ENCODE data around the gene LCP1. TPM values are rescaled to one million over a fixed set of nuclear protein-coding genes. Genes with fewer than 3 reads are reported as not detected.
A peak's percentile ranks its signal among the peaks of the same experiment; 100 is the strongest.

The LCP1 gene
- total RNA-seq, 1 donor from 2014 or later: 758 TPM

DNA sequence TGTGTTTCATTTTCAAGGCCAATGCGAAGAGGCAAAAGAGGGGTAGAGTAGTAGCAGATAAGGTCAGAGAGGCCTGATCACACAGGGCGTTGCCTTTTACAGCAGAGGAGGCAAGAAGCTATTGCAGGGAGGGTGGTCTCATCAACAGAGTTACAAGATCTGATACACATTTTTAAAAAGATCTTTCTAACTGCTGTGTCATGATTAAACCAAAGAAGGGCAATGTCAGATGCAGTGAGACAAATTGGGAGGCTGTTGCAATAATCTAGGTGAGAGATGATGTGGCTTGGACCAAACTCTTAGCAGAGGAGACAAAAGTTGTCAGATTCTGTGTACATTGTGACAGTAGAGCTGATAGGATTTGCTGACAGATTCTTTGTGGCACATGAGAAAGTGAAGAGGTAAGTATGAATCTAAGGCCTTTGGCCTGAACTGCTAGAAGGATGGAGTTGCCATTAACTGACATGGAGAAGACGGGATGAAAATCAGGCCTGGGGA, 16.8 kb upstream of the LCP1 start:
- H3K27ac Mint-ChIP-seq: no peak overlapping the region
- peaks cover 12% of the 10 kb centered on the region for H3K9me3 Mint-ChIP-seq

GRCh38 chr13:46197299-46198048, 15.5 kb upstream of the LCP1 start:
- no peaks in the 10 kb centered on the region for H3K36me3 Mint-ChIP-seq (ENCODE audit: low read depth)
- H3K27me3 Mint-ChIP-seq: no peaks in the 10 kb centered on the region
- peaks cover 12% of the 10 kb centered on the region for H3K9me3 Mint-ChIP-seq
- H3K27ac Mint-ChIP-seq: no peak overlapping the region
- peaks cover 20% of the 10 kb centered on the region for H3K4me1 Mint-ChIP-seq
- no peak for DNase-seq
- intact Hi-C loops (cut with micrococcal nuclease): no loop called here
- H3K4me3 Mint-ChIP-seq: no peak overlapping the region

More for the DNA sequence above, 16.8 kb upstream of the LCP1 start:
- Mint-ChIP-seq H3K4me1 (peaks cover 30% of the 10 kb centered on the region), H3K27me3 (no peaks in the 10 kb centered on the region), H3K4me3 (no peak overlapping the region), H3K36me3 (ENCODE audit: low read depth) (no peaks in the 10 kb centered on the region)
- DNase-seq: no peak
- intact Hi-C loops (cut with micrococcal nuclease): no loop called here

DNA sequence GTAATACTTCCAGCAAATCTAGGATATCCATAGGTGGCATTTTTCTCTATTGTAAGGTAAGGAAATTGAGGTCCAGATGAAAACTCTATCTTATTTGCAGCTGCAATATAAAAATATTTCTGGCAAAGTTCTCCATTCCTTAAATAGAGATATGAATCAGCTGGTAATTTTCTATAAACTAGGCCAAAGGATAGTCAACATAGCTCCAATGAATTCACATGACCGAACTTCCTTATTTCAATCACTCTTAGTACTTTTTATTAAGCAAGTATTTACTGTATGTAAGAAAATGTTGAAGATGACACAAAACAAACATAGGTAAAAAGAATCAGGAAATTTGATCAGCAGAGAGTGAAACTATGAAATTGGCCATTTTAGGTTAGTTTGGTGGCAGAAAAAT, 13.0 kb upstream of the LCP1 start:
- Mint-ChIP-seq H3K36me3 (ENCODE audit: low read depth) (peaks cover 2% of the 10 kb centered on the region), H3K4me3 (no peak overlapping the region), H3K4me1 (peaks cover 5% of the 10 kb centered on the region), H3K9me3 (peaks cover 16% of the 10 kb centered on the region), H3K27ac (no peak overlapping the region), H3K27me3 (peaks cover 4% of the 10 kb centered on the region)
- intact Hi-C loops (cut with micrococcal nuclease): no loop called here
- DNase-seq: no peak

GRCh38 chr13:46192412-46192811, 10.4 kb upstream of the LCP1 start:
- H3K4me3 Mint-ChIP-seq: no peak overlapping the region
- intact Hi-C loops (cut with micrococcal nuclease): no loop called here
- H3K4me1 Mint-ChIP-seq: peaks cover under 1% of the 10 kb centered on the region
- H3K27ac Mint-ChIP-seq: no peak overlapping the region
- peaks cover 2% of the 10 kb centered on the region for H3K36me3 Mint-ChIP-seq (ENCODE audit: low read depth)
- no peak for DNase-seq
- H3K27me3 Mint-ChIP-seq: peaks cover 4% of the 10 kb centered on the region
- H3K9me3 Mint-ChIP-seq: peaks cover 14% of the 10 kb centered on the region

GRCh38 chr13:46185634-46186033, 3.7 kb upstream of the LCP1 start:
- peaks cover 7% of the 10 kb centered on the region for H3K36me3 Mint-ChIP-seq (ENCODE audit: low read depth)
- intact Hi-C loops (cut with micrococcal nuclease): no loop called here
- DNase-seq: no peak
- peak overlapping the region; percentile 98 for H3K27ac Mint-ChIP-seq
- peaks cover 36% of the 10 kb centered on the region for H3K4me1 Mint-ChIP-seq
- peaks cover 6% of the 10 kb centered on the region for H3K9me3 Mint-ChIP-seq
- no peak overlapping the region for H3K4me3 Mint-ChIP-seq
- no peaks in the 10 kb centered on the region for H3K27me3 Mint-ChIP-seq

- DNase-seq: peak; percentile 92
- no peaks in the 10 kb centered on the region for H3K9me3 Mint-ChIP-seq
- intact Hi-C loops (cut with micrococcal nuclease): loop anchor here (1.0 to 5.0 kb wide), 5 partner anchors 24 to 842 kb away; partner anchors contain the start of genes LRCH1 and TPT1
- peak overlapping the region; percentile 94 for H3K4me3 Mint-ChIP-seq
- peaks cover 43% of the 10 kb centered on the region for H3K4me1 Mint-ChIP-seq
- H3K36me3 Mint-ChIP-seq (ENCODE audit: low read depth): peaks cover 18% of the 10 kb centered on the region
- H3K27me3 Mint-ChIP-seq: peaks cover 1% of the 10 kb centered on the region
- H3K27ac Mint-ChIP-seq: peak overlapping the region; percentile 98
Measured at GRCh38 chr13:46184277-46184699, 2.3 kb upstream of the LCP1 start.

DNA sequence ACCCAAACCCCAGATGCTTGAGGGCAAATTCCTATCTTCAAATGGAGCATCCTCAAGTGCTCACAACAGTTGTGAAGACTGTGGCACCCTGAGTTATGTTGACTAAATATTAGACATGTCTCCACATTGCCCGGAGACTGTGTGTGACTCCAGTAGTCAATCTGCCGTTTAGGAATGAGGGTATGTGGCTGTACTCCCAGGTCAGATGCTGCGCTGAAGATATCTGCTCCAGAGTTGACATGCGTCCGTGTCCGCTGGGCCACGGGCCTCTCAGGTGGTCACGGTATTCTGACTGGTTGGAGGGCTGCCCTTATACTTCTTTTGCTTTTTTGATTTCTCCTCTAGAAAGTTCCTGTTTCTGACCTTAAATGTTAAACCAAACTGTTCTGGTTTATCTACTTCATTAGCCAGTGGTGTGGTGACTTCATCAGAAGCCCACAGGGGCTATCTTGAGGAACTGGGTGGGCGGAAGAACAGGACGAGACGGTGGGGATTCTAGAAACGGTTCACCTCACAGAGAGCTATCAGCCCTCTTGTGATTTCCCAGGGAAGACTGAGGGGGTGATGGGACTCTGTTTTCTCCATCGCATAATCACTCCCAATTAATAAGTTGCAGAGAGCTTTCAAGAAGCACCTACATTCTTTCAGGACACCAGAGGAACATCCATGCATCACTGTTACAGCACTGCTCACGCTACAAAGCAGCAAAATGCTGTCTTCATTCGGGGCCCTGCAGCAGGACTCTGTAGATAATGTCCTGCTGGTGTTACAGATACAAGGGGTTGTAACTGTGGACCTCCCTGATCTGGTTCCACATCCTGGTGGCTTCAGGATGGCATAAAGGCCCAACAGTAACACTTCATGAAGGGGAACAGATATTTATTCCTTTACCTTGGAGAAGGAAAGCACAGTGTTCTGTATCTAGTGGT, 1.3 kb upstream of the LCP1 start:
- H3K9me3 Mint-ChIP-seq: no peaks in the 10 kb centered on the region
- H3K4me3 Mint-ChIP-seq: peak overlapping the region; percentile 94
- H3K27me3 Mint-ChIP-seq: peaks cover 1% of the 10 kb centered on the region
- H3K4me1 Mint-ChIP-seq: peaks cover 46% of the 10 kb centered on the region
- peak overlapping the region; percentile 98 for H3K27ac Mint-ChIP-seq
- peaks cover 22% of the 10 kb centered on the region for H3K36me3 Mint-ChIP-seq (ENCODE audit: low read depth)
- intact Hi-C loops (cut with micrococcal nuclease): loop anchor here (2.0 to 5.0 kb wide), 7 partner anchors 20 to 841 kb away; partner anchors contain the start of genes LRCH1, TPT1 and ZC3H13
- DNase-seq: peak; percentile 67

- DNase-seq: no peak
- peak overlapping the region; percentile 98 for H3K27ac Mint-ChIP-seq
- H3K27me3 Mint-ChIP-seq: peaks cover 1% of the 10 kb centered on the region
- intact Hi-C loops (cut with micrococcal nuclease): loop anchor here (1.0 to 5.0 kb wide), 10 partner anchors 9 to 840 kb away; partner anchors contain the start of genes LRCH1, LRRC63, TPT1 and ZC3H13
- H3K9me3 Mint-ChIP-seq: no peaks in the 10 kb centered on the region
- peaks cover 54% of the 10 kb centered on the region for H3K4me1 Mint-ChIP-seq
- peaks cover 30% of the 10 kb centered on the region for H3K36me3 Mint-ChIP-seq (ENCODE audit: low read depth)
- peak overlapping the region; percentile 94 for H3K4me3 Mint-ChIP-seq
Measured at GRCh38 chr13:46182491-46182877, 507 bp upstream of the LCP1 start.

DNA sequence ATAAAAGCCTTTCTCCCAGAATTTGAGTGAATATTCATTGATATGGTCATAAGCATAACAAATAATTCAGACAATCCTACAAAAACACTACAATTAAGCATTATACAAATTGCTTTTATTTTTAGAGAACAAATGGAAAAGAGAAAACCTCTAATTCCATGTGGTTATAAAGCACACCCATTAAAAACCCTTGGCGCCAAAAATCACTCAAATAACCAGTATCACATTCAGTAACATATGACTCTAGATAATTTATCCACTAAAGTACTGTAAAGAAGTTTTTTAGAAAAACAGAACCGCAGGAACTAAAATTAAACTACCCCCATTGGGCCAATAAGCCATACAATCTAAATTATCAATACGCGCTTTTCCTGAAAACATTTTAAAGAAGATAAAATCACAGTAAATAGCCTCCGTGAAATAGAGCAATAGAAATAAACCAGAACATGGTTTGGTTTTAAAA, 569 bp downstream of the LCP1 start:
- Mint-ChIP-seq H3K27ac (peak overlapping the region; percentile 98), H3K27me3 (peaks cover 1% of the 10 kb centered on the region), H3K9me3 (no peaks in the 10 kb centered on the region), H3K4me1 (peaks cover 61% of the 10 kb centered on the region), H3K36me3 (ENCODE audit: low read depth) (peaks cover 40% of the 10 kb centered on the region), H3K4me3 (peak overlapping the region; percentile 94)
- DNase-seq: no peak
- intact Hi-C loops (cut with micrococcal nuclease): loop anchor here (5.0 kb wide), 4 partner anchors 34 to 839 kb away; partner anchors contain the start of genes LRCH1 and TPT1

- Mint-ChIP-seq H3K9me3 (no peaks in the 10 kb centered on the region), H3K27ac (peak overlapping the region; percentile 93), H3K36me3 (ENCODE audit: low read depth) (peaks cover 49% of the 10 kb centered on the region), H3K4me3 (peak overlapping the region; percentile 94), H3K27me3 (peaks cover 1% of the 10 kb centered on the region), H3K4me1 (peaks cover 65% of the 10 kb centered on the region)
- intact Hi-C loops (cut with micrococcal nuclease): loop anchor here (1.0 to 5.0 kb wide), 6 partner anchors 15 to 838 kb away; partner anchors contain the start of genes LRCH1 and TPT1
- no peak for DNase-seq
Measured at GRCh38 chr13:46179969-46180763, 1.8 kb downstream of the LCP1 start.

- Mint-ChIP-seq H3K9me3 (no peaks in the 10 kb centered on the region), H3K27ac (peak overlapping the region; percentile 87), H3K4me3 (peak overlapping the region; percentile 94), H3K4me1 (peaks cover 64% of the 10 kb centered on the region), H3K27me3 (peaks cover 1% of the 10 kb centered on the region), H3K36me3 (ENCODE audit: low read depth) (peaks cover 51% of the 10 kb centered on the region)
- peak; percentile 93 for DNase-seq
- intact Hi-C loops (cut with micrococcal nuclease): loop anchor here (1.0 to 2.0 kb wide), 2 partner anchors 15 to 19 kb away; no protein-coding TSS in a partner anchor
Measured at GRCh38 chr13:46179491-46179908, 2.5 kb downstream of the LCP1 start.

GRCh38 chr13:46178821-46179220, 3.2 kb downstream of the LCP1 start:
- Mint-ChIP-seq H3K4me1 (peaks cover 60% of the 10 kb centered on the region), H3K36me3 (ENCODE audit: low read depth) (peaks cover 54% of the 10 kb centered on the region), H3K9me3 (no peaks in the 10 kb centered on the region), H3K27me3 (peaks cover 1% of the 10 kb centered on the region), H3K4me3 (peak overlapping the region; percentile 94), H3K27ac (peak overlapping the region; percentile 87)
- intact Hi-C loops (cut with micrococcal nuclease): loop anchor here (1.0 to 2.0 kb wide), 2 partner anchors 14 to 19 kb away; no protein-coding TSS in a partner anchor
- no peak for DNase-seq
